GM12892 (cell line): ENCODE results near the gene SAXO2.

ENCODE experiments used
- POLR2A ChIP-seq: IDR thresholded peaks from 2 replicates; pipeline ENCODE4 v1.6.1; 2011; ENCODE audit warnings: low read depth, low read length, control low read depth
- POLR2AphosphoS5 ChIP-seq: IDR thresholded peaks from 2 replicates; pipeline ENCODE4 v1.6.1; 2011; ENCODE audit warnings: low read depth, low read length, control low read depth
- TAF1 ChIP-seq: IDR thresholded peaks from 2 replicates; pipeline ENCODE4 v1.6.1; 2011; ENCODE audit warnings: low read depth, mild to moderate bottlenecking, control low read depth, low read length, borderline replicate concordance

DNA sequence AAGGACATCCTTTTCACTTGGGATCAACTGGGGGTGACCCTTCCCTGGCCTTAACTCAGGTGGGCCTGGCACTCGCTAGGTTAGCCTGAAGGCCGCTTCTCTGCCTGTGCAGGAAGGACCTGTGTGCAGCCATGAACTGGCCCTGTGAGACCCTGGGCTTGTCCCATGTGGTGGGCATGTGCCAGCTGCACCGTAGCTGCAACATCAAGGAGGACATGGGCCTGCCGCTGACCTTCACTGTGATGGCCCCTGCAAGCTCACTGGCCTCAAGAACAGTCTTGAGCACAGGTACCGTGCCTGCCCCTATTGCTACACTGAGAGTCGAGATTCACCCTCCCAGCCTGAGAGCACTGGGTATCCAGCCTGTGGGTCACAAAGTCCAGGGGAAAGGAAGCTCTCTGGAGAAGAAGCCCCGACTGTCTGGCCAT, 43.0 kb downstream of the SAXO2 start:
- TF ChIP-seq TAF1 (no peak), POLR2AphosphoS5 (no peak), POLR2A (no peak)
